NB4 (cell line): Measurements from ENCODE around the gene TENM4.

Experiments
- POLR2A ChIP-seq: IDR thresholded peaks from 2 replicates; pipeline ENCODE4 v1.6.1; 2011; ENCODE audit warnings: mild to moderate bottlenecking; ENCODE audit not compliant: insufficient read length; ENCODE audit errors: extremely low read depth
- TF ChIP-seq, protein P1 (sequence below): IDR thresholded peaks from one replicate; pipeline ENCODE4 v1.5.1; 2012; ENCODE audit warnings: low read depth, low read length

GRCh38 chr11:78651923-78652842 is 788.6 kb downstream of the TENM4 start:
- TF ChIP-seq, protein P1, sequence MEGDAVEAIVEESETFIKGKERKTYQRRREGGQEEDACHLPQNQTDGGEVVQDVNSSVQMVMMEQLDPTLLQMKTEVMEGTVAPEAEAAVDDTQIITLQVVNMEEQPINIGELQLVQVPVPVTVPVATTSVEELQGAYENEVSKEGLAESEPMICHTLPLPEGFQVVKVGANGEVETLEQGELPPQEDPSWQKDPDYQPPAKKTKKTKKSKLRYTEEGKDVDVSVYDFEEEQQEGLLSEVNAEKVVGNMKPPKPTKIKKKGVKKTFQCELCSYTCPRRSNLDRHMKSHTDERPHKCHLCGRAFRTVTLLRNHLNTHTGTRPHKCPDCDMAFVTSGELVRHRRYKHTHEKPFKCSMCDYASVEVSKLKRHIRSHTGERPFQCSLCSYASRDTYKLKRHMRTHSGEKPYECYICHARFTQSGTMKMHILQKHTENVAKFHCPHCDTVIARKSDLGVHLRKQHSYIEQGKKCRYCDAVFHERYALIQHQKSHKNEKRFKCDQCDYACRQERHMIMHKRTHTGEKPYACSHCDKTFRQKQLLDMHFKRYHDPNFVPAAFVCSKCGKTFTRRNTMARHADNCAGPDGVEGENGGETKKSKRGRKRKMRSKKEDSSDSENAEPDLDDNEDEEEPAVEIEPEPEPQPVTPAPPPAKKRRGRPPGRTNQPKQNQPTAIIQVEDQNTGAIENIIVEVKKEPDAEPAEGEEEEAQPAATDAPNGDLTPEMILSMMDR: no peak
- TF ChIP-seq POLR2A: no peak
